Fibroblast of mammary gland (primary cell): Measurements from ENCODE around the gene PIEZO1.
"Not testable (repeated sequence)": the region's sequence is repeated elsewhere in the genome, so short reads cannot be mapped to it uniquely, and the experiment has no call there.

Experiments
- DNase-seq: peaks from one replicate; pipeline ENCODE4 v3.0.0-alpha.2; 2010; ENCODE audit warnings: low read depth
- H3K4me3 ChIP-seq: 2 replicates; pipeline ENCODE4 v1.5.1; 2011; ENCODE audit warnings: low read depth, mild to moderate bottlenecking, low read length, moderate library complexity; ENCODE audit not compliant: control insufficient read depth
- CTCF ChIP-seq: conservative IDR thresholded peaks from 2 replicates; pipeline ENCODE4 v1.5.1; 2011; ENCODE audit warnings: low read depth, low read length, inconsistent platforms; ENCODE audit not compliant: control insufficient read depth, insufficient read depth

PIEZO1 gene

GRCh38 chr16:88669980-88670379, 115.0 kb downstream of the PIEZO1 start:
- TF ChIP-seq CTCF: no peak
- H3K4me3 ChIP-seq: no peak overlapping the region
- DNase-seq: peak; percentile 80

GRCh38 chr16:88669493-88669892, 115.5 kb downstream of the PIEZO1 start:
- not testable (repeated sequence) for DNase-seq, H3K4me3 ChIP-seq

GRCh38 chr16:88667461-88667860, 117.6 kb downstream of the PIEZO1 start:
- TF ChIP-seq CTCF: no peak
- DNase-seq: no peak
- H3K4me3 ChIP-seq: no peak overlapping the region

GRCh38 chr16:88665570-88665969, 119.5 kb downstream of the PIEZO1 start:
- no peak overlapping the region for H3K4me3 ChIP-seq
- no peak for DNase-seq
- no peak for TF ChIP-seq CTCF
